Heart left ventricle (tissue), 16 donors: ENCODE data around the gene NUDT3. TPM values are rescaled to one million over a fixed set of nuclear protein-coding genes. Genes with fewer than 3 reads are reported as not detected.

ENCODE experiments used
- ATAC-seq, 4 donors: fragments of 200-7000 bp; cut with Tn5 transposase; one replicate each; pipeline ENCODE4 v1.9.1; 2020 to 2022; ENCODE audit warnings: moderate library complexity in 4 of 4, mild to moderate bottlenecking in 3 of 4, moderate number of reproducible peaks in 1 of 4
- DNase-seq, 5 donors: peaks; one replicate each; pipeline ENCODE4 v3.0.0-alpha.2; 2020
- H3K27ac ChIP-seq, 12 donors: fragments of 200-600 bp; sonication (generic) in 4 of 12; one replicate each; pipeline versions ENCODE4 v1.5.0 to v1.8.0; 2016 to 2022; ENCODE audit warnings: mild to moderate bottlenecking in 2 of 12
- H3K27me3 ChIP-seq, 9 donors: fragments of 200-600 bp; sonication (generic) in 2 of 9; one replicate each; pipeline versions ENCODE4 v1.5.1 to v1.8.0; 2016 to 2022; ENCODE audit warnings: mild to moderate bottlenecking in 3 of 9
- H3K36me3 ChIP-seq, 9 donors: fragments of 200-600 bp; sonication (generic) in 2 of 9; one replicate each; pipeline versions ENCODE4 v1.5.0 to v1.8.0; 2018 to 2022; ENCODE audit warnings: mild to moderate bottlenecking in 2 of 9
- H3K4me1 ChIP-seq, 12 donors: fragments of 200-600 bp; sonication (generic) in 4 of 12; one replicate each; pipeline versions ENCODE4 v1.5.0 to v1.8.0; 2016 to 2022; ENCODE audit warnings: mild to moderate bottlenecking in 3 of 12
- H3K4me3 ChIP-seq, 12 donors: fragments of 200-600 bp; sonication (generic) in 4 of 12; one replicate each; pipeline versions ENCODE4 v1.5.0 to v1.8.0; 2017 to 2022; ENCODE audit warnings: mild to moderate bottlenecking in 9 of 12, moderate library complexity in 4 of 12
- H3K9me3 ChIP-seq, 12 donors: fragments of 200-600 bp; sonication (generic) in 4 of 12; one replicate each; pipeline versions ENCODE4 v1.5.0 to v1.8.0; 2016 to 2022; ENCODE audit warnings: mild to moderate bottlenecking in 1 of 12
- CTCF ChIP-seq, 12 donors: fragments of 200-600 bp; sonication (generic) in 4 of 12; IDR thresholded peaks; one replicate each; pipeline versions ENCODE4 v1.5.0 to v1.8.0; 2018 to 2022; ENCODE audit warnings: antibody characterized with exemption in 12 of 12, mild to moderate bottlenecking in 5 of 12
- POLR2A ChIP-seq, 2 donors: fragments of 450-650 bp; IDR thresholded peaks; one replicate each; pipeline ENCODE4 v1.6.1; 2017; ENCODE audit warnings: antibody characterized with exemption in 2 of 2, mild to moderate bottlenecking in 2 of 2, moderate library complexity in 2 of 2
- WGBS, 4 donors: extraction: QIAGEN DNeasy Blood & Tissue Kit in 2 of 4; methylation state at CpG; one replicate each; pipeline versions ENCODE4 v1.1.5 to v1.1.7; 2013 to 2018; 5-methylcytosine and 5-hydroxymethylcytosine counted together
- intact Hi-C, 10 donors: fragments of 100-400 bp; cut with DNase I; formaldehyde crosslinking; loops; one replicate each; pipeline versions ENCODE4 v1.11.1 to v1.14.2; 2022
- polyA plus RNA-seq, 2 donors: library from polyadenylated mRNA; stranded (reverse); fragments of 200-250 nt; gene quantifications; one replicate each; pipeline ENCODE4 v1.2.3, GENCODE V29; 2013
- total RNA-seq, 9 donors: library from RNA; depleted of rRNA in 2 of 9; stranded (reverse); fragments of >200 nt in 2 of 9; fragmentation: NEBNext Ultra II Directional in 3 of 9; extraction: Animal tissue kit (Norgen Biotek cat#: 25700) in 3 of 9; gene quantifications; one replicate each; pipeline versions ENCODE4 v1.1.0 to v1.2.4, GENCODE V29; 2016 to 2023
- donor health status: ischemic (EF 13 %, LVEDD 7.1; RV severe dilation, severe dysfunction).
- donor health status: healthy with polysubstance abuse.
- donor health status: DM: no; HTN: yes; CAD: no.
- donor health status: DM: no; HTN: no; CAD: no.
- donor health status: ischemic (EF 25% LVEDD 6.9; RV normal size, moderate dysfunction).
- donor health status: ischemic (EF 25% LVEDD 5.7; RV mildly dilated, moderate dysfunction).
- donor health status: healthy.
- donor health status: DM: yes; HTN: yes; CAD: no.
- donor health status: ischemic (EF 35%, LVEDD 5.7; RV mildly dilated, moderate dysfunction).
- donor health status: nonischemic (EF 11% LVEDD 7.7; RV severe dilation, severe dysfunction).
- donor health status: DM: yes; HTN: yes; CAD: no.
- donor health status: PGD.
- donor health status: ischemic (EF 29% LVEDD 5.4; RV normal size, mild dysfunction).
- donor health status: nonischemic (EF 23%, LVEDD 6.1; RV moderate dilation, normal function).

Gene NUDT3
- total and polyA plus RNA-seq, 11 donors, result 15.9 to 68.4 (median 54.5) TPM

- DNase-seq, result no peak
- intact Hi-C loops, result no loop called here
- peaks cover 0 to 59% (median 35%) of the 10 kb centered on the region in 12 donors for H3K4me1 ChIP-seq
- H3K4me3 ChIP-seq, result peak overlapping the region in 1 of 12 donors; percentile 10
- WGBS, 4 donors, result 17 to 26% (median 20%) methylated on average over 3 of the region's 3 CpGs
- no peak for ATAC-seq
- peak overlapping the region in 8 of 12 donors; percentile 15 to 85 (median 36) for H3K27ac ChIP-seq
- no peaks in the 10 kb centered on the region for H3K36me3 ChIP-seq
- H3K9me3 ChIP-seq, result no peaks in the 10 kb centered on the region
- no peaks in the 10 kb centered on the region for H3K27me3 ChIP-seq
- no peak for TF ChIP-seq CTCF (IDR thresholded peaks at IDR 0.05)
- TF ChIP-seq POLR2A (IDR thresholded peaks at IDR 0.05), result no peak
Measured at GRCh38 chr6:34317882-34318498, 74.5 kb downstream of the NUDT3 start.

GRCh38 chr6:34317172-34317477 lies 75.3 kb downstream of the NUDT3 start:
- Histone ChIP-seq H3K4me1 (peaks cover 0 to 59% (median 36%) of the 10 kb centered on the region in 12 donors), H3K27ac (peak overlapping the region in 3 of 12 donors; percentile 20 to 85 (median 55)), H3K27me3 (no peaks in the 10 kb centered on the region), H3K4me3 (no peak overlapping the region), H3K9me3 (no peaks in the 10 kb centered on the region), H3K36me3 (no peaks in the 10 kb centered on the region)
- 91 to 100% (median 97%) methylated on average over 1 of the region's 1 CpG for WGBS, 4 donors
- ATAC-seq (peak in 1 of 4 donors; percentile 19), DNase-seq (no peak)
- intact Hi-C loops, result no loop called here
- TF ChIP-seq POLR2A (IDR thresholded peaks at IDR 0.05) (no peak), CTCF (IDR thresholded peaks at IDR 0.05) (no peak)

- 59 to 86% (median 80%) methylated on average over 1 of the region's 1 CpG for WGBS, 4 donors
- intact Hi-C loops, result no loop called here
- TF ChIP-seq POLR2A (IDR thresholded peaks at IDR 0.05) (no peak), CTCF (IDR thresholded peaks at IDR 0.05) (no peak)
- H3K9me3 ChIP-seq, result no peaks in the 10 kb centered on the region
- ATAC-seq, result no peak
- no peaks in the 10 kb centered on the region for H3K27me3 ChIP-seq
- no peak overlapping the region for H3K4me3 ChIP-seq
- peak overlapping the region in 5 of 12 donors; percentile 5 to 85 (median 15) for H3K27ac ChIP-seq
- peaks cover 0 to 59% (median 36%) of the 10 kb centered on the region in 12 donors for H3K4me1 ChIP-seq
- no peak for DNase-seq
- no peaks in the 10 kb centered on the region for H3K36me3 ChIP-seq
Measured at GRCh38 chr6:34316431-34317171, 75.9 kb downstream of the NUDT3 start.

GRCh38 chr6:34315780-34316179 lies 76.7 kb downstream of the NUDT3 start:
- intact Hi-C loops, result no loop called here
- TF ChIP-seq CTCF (IDR thresholded peaks at IDR 0.05) (no peak), POLR2A (IDR thresholded peaks at IDR 0.05) (no peak)
- no peaks in the 10 kb centered on the region for H3K9me3 ChIP-seq
- H3K36me3 ChIP-seq, result no peaks in the 10 kb centered on the region
- H3K27ac ChIP-seq, result peak overlapping the region in 5 of 12 donors; percentile 3 to 85 (median 14)
- 67 to 74% (median 71%) methylated on average over 6 of the region's 6 CpGs for WGBS, 4 donors
- ATAC-seq, result peak in 2 of 4 donors; percentile 29 to 54
- peaks cover 0 to 59% (median 35%) of the 10 kb centered on the region in 12 donors for H3K4me1 ChIP-seq
- no peaks in the 10 kb centered on the region for H3K27me3 ChIP-seq
- H3K4me3 ChIP-seq, result no peak overlapping the region
- no peak for DNase-seq
